Fibroblast of mammary gland (primary cell): ENCODE measurements around the gene PABPC3.

Experiments
- DNase-seq: peaks from one replicate; pipeline ENCODE4 v3.0.0-alpha.2; 2010; ENCODE audit warnings: low read depth
- H3K4me3 ChIP-seq: 2 replicates; pipeline ENCODE4 v1.5.1; 2011; ENCODE audit warnings: low read depth, mild to moderate bottlenecking, low read length, moderate library complexity; ENCODE audit not compliant: control insufficient read depth
- TF ChIP-seq, protein P1 (sequence below): conservative IDR thresholded peaks from 2 replicates; pipeline ENCODE4 v1.5.1; 2011; ENCODE audit warnings: low read depth, low read length, inconsistent platforms; ENCODE audit not compliant: control insufficient read depth, insufficient read depth

The PABPC3 gene

GRCh38 chr13:25116044-25116443, 20.1 kb downstream of the PABPC3 start:
- H3K4me3 ChIP-seq: no peak overlapping the region
- DNase-seq: no peak
- TF ChIP-seq, protein P1, sequence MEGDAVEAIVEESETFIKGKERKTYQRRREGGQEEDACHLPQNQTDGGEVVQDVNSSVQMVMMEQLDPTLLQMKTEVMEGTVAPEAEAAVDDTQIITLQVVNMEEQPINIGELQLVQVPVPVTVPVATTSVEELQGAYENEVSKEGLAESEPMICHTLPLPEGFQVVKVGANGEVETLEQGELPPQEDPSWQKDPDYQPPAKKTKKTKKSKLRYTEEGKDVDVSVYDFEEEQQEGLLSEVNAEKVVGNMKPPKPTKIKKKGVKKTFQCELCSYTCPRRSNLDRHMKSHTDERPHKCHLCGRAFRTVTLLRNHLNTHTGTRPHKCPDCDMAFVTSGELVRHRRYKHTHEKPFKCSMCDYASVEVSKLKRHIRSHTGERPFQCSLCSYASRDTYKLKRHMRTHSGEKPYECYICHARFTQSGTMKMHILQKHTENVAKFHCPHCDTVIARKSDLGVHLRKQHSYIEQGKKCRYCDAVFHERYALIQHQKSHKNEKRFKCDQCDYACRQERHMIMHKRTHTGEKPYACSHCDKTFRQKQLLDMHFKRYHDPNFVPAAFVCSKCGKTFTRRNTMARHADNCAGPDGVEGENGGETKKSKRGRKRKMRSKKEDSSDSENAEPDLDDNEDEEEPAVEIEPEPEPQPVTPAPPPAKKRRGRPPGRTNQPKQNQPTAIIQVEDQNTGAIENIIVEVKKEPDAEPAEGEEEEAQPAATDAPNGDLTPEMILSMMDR: no peak

- H3K4me3 ChIP-seq: no peak overlapping the region
- no peak for DNase-seq
- TF ChIP-seq, protein P1: no peak
Measured at GRCh38 chr13:25117312-25117711, 21.4 kb downstream of the PABPC3 start.

DNA sequence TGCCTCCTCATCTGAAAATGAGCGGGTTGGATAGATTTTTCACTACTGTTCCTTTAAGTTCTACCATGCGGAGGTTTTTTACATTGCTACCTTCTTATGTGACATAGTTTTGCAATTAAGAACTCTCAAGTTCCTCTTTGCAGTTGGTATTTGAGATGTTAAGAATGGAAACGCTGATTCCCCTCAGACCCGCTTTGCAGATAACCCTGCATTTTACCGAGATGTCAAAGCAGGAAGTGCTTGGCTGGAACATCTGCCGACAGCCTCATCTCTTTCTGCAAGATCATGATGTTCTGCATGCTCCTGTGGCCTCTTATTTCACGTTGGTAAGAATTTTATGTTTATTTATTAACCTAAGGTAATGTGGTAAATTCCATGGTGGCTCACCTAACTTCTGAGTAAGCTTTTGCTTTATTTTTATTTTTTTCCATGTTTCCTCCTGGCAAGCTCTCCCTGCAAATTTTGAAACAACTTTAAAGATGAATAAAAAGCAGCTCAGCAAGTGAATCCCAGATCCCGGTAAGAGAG, 22.5 kb downstream of the PABPC3 start:
- TF ChIP-seq, protein P1: no peak
- no peak for DNase-seq
- H3K4me3 ChIP-seq: no peak overlapping the region

DNA sequence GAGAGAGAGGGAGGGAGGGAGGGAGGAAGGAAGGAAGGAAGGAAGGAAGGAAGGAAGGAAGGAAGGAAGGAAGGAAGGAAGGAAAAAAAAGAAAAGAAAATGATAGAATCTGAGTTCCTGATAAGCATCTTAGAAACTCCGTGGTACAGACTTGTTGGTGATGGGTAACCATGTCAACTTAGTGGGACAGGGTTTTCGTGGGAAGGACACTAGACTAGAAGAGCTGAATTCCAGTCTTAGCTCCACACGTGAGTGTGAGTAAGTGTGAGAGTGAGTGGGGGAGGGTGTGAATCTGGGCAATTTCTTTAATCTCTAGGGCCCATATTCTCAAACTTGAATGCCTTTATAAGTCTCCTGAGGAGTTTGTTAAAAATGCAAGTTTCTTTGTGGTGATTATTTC, 35.0 kb downstream of the PABPC3 start:
- no peak for DNase-seq
- TF ChIP-seq, protein P1: no peak
- no peak overlapping the region for H3K4me3 ChIP-seq

DNA sequence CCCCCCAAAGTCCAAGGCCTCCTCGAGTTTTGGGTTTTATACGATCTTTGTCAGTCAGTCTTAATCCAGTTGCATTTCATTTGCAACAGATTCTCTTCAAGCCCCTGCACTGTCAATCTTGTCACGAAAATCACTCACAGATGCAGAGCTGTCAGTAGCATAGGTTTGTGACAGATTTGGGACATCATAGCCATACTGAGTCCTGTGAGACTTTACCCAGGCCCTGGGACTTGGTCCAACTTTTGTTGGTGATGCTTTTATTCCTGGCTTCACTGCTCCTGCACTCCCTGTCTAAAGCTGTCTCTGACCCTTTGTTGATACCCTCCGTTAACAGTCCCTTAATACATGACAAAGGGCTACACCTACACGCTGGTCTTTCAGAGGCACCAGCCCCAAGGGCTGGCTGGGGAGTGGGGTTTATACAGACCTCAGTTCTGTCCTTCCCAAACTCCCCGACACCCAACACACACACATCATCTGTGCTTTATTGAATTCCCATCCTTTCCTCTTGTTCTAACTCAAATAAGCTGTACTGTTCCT, 36.0 kb downstream of the PABPC3 start:
- TF ChIP-seq, protein P1: no peak
- H3K4me3 ChIP-seq: no peak overlapping the region
- no peak for DNase-seq

DNA sequence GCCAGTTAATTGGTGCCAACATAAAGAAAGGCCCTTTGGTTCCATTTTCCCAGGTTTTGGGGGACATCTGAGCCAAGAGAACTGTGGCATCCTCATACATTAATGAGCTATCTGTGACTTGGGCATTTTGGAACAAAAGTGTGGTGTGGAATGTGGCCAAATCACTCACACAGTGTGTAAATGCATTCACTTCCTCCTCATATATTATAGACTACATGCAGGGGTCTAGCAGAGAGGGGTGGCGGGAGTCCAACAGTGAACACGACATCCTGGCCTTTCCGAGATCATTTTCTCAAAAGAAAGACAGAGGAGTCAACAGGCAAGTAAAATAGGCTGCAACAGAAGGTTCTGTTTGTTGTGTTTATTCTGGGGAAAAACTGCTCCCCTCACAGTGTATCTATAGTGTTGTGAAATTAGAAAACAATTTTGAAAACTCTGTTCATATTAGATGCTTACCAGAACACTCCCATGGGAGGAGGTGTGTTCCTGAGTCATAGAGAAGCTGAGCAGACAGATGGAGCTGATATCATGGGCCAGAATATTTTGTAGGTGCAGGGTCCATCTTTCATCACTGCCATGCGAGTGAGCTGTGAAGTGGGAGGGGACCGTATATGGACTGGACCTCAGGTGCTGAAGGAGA, 36.9 kb downstream of the PABPC3 start:
- H3K4me3 ChIP-seq: no peak overlapping the region
- TF ChIP-seq, protein P1: no peak
- DNase-seq: peak; percentile 15

- no peak overlapping the region for H3K4me3 ChIP-seq
- no peak for DNase-seq
- TF ChIP-seq, protein P1: no peak
Measured at GRCh38 chr13:25135896-25136295, 40.0 kb downstream of the PABPC3 start.
